ENCODE measurements around the gene FAM200B.

The FAM200B gene

DNA sequence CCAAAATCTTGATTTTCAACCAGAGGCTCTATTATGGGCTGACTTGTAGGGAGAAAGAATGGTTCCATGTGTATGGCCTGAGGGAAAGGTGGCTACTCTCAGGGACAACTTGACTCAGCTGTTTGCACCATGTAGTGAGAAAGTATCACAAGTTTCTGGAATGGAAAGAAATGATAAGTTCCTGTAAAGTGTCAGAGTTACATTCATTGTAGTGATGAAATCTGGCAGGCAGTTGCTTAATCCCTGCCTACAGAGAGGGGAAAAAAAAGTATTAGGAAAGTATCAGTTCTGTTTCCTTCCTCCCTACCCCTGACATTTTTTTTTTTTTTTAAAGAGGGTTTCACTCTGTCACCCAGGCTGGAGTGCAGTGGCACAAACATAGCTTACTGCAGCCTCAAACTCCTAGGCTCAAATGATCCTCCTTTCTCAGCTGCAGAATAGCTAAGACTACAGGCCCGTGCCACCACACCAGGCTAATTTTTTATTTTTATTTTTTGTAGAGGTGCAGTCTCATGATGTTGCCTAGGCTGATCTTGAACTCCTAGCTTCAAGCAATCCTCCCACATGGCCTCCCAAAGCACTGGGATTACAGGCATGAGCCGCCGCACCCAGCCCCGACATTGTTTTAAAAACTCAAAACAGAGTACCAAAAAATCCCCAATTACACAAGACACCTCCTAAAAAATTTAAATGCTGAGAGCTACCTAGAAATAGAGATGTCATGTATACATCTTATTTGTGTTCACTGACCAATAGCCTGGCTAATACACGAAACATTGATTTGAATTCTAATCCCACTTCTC lies 21.7 kb upstream of the FAM200B start:
- TF ChIP-seq, protein P1, sequence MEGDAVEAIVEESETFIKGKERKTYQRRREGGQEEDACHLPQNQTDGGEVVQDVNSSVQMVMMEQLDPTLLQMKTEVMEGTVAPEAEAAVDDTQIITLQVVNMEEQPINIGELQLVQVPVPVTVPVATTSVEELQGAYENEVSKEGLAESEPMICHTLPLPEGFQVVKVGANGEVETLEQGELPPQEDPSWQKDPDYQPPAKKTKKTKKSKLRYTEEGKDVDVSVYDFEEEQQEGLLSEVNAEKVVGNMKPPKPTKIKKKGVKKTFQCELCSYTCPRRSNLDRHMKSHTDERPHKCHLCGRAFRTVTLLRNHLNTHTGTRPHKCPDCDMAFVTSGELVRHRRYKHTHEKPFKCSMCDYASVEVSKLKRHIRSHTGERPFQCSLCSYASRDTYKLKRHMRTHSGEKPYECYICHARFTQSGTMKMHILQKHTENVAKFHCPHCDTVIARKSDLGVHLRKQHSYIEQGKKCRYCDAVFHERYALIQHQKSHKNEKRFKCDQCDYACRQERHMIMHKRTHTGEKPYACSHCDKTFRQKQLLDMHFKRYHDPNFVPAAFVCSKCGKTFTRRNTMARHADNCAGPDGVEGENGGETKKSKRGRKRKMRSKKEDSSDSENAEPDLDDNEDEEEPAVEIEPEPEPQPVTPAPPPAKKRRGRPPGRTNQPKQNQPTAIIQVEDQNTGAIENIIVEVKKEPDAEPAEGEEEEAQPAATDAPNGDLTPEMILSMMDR (conservative IDR thresholded peaks at IDR 0.05; ENCODE audit: low read depth, low read length): no peak
- no peaks in the 10 kb centered on the region for H4K20me1 ChIP-seq (ENCODE audit: insufficient read depth)
- H3K4me2 ChIP-seq: no peak overlapping the region
- H3K79me2 ChIP-seq (ENCODE audit: insufficient read depth, low read depth): no peaks in the 10 kb centered on the region
- no peaks in the 10 kb centered on the region for H3K36me3 ChIP-seq (ENCODE audit: insufficient read depth)
- no peaks in the 10 kb centered on the region for H3K27me3 ChIP-seq (ENCODE audit: insufficient read depth, low read depth)
- H3K4me1 ChIP-seq (ENCODE audit: low read depth, poor library complexity, severe bottlenecking): no peaks in the 10 kb centered on the region
- no peak overlapping the region for H3K27ac ChIP-seq
- no peak overlapping the region for H3K4me3 ChIP-seq (IDR thresholded peaks at IDR 0.05; ENCODE audit: insufficient read depth, low read depth, low read length)
- H2AFZ ChIP-seq (ENCODE audit: low read depth): no peak overlapping the region
- no peak overlapping the region for H3K9ac ChIP-seq

DNA sequence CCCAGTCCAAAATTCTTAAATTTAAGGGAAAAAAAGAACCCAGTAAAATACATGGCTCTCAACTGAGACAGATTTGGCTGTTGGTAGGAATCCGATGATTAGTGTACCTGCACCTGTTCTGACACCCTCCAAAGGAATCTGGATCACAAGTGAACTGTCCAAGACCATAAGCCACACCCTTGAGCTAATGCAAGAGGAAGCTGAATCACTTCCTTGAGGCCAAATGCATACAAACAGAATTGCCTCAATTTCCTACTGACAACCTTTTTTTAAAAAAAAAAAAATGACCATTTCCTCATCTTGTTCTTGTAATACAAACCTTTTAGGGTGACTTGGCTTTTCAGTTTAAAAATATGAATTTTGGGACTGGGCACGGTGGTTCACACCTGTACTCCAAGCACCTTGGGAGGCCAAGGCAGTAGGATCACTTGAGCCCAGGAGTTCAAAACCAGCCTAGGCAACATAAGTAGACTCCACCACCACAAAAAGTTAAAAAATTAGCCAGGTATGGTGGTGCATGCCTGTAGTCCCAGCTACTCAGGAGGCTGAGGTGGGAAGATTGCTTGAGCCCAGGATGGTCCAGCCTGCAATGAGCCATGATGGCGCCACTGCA lies 15.8 kb upstream of the FAM200B start:
- Histone ChIP-seq H3K27ac (no peak overlapping the region), H3K79me2 (ENCODE audit: insufficient read depth, low read depth) (no peaks in the 10 kb centered on the region), H3K36me3 (ENCODE audit: insufficient read depth) (no peaks in the 10 kb centered on the region), H3K27me3 (ENCODE audit: insufficient read depth, low read depth) (no peaks in the 10 kb centered on the region), H4K20me1 (ENCODE audit: insufficient read depth) (no peaks in the 10 kb centered on the region), H3K4me2 (no peak overlapping the region), H3K4me3 (IDR thresholded peaks at IDR 0.05; ENCODE audit: insufficient read depth, low read depth, low read length) (no peak overlapping the region), H3K9ac (no peak overlapping the region), H3K4me1 (ENCODE audit: low read depth, poor library complexity, severe bottlenecking) (no peaks in the 10 kb centered on the region), H2AFZ (ENCODE audit: low read depth) (no peak overlapping the region)
- TF ChIP-seq, protein P1 (conservative IDR thresholded peaks at IDR 0.05; ENCODE audit: low read depth, low read length): no peak

DNA sequence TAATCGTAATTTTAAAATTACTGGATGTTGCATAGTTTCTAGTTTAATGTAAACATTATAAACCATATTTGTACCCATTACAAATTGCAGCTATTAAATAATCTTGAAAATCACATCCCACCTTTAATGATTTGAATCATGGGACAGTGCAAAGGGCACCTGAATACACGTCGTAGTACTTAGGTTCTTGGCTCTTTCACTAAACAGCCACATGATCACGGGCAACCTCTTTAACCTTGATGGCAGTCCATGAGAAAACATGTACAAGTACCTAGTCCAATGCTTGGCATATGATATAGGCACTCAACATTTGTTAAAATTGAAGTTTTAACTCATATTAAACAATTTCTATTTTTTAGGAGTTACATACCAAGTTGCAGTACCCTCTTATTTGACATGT lies 14.6 kb upstream of the FAM200B start:
- Histone ChIP-seq H3K9ac (no peak overlapping the region), H3K27ac (no peak overlapping the region), H3K79me2 (ENCODE audit: insufficient read depth, low read depth) (no peaks in the 10 kb centered on the region), H3K27me3 (ENCODE audit: insufficient read depth, low read depth) (no peaks in the 10 kb centered on the region), H2AFZ (ENCODE audit: low read depth) (no peak overlapping the region), H3K4me3 (IDR thresholded peaks at IDR 0.05; ENCODE audit: insufficient read depth, low read depth, low read length) (no peak overlapping the region), H3K36me3 (ENCODE audit: insufficient read depth) (no peaks in the 10 kb centered on the region), H4K20me1 (ENCODE audit: insufficient read depth) (no peaks in the 10 kb centered on the region), H3K4me2 (no peak overlapping the region), H3K4me1 (ENCODE audit: low read depth, poor library complexity, severe bottlenecking) (no peaks in the 10 kb centered on the region)
- TF ChIP-seq, protein P1 (conservative IDR thresholded peaks at IDR 0.05; ENCODE audit: low read depth, low read length): no peak

DNA sequence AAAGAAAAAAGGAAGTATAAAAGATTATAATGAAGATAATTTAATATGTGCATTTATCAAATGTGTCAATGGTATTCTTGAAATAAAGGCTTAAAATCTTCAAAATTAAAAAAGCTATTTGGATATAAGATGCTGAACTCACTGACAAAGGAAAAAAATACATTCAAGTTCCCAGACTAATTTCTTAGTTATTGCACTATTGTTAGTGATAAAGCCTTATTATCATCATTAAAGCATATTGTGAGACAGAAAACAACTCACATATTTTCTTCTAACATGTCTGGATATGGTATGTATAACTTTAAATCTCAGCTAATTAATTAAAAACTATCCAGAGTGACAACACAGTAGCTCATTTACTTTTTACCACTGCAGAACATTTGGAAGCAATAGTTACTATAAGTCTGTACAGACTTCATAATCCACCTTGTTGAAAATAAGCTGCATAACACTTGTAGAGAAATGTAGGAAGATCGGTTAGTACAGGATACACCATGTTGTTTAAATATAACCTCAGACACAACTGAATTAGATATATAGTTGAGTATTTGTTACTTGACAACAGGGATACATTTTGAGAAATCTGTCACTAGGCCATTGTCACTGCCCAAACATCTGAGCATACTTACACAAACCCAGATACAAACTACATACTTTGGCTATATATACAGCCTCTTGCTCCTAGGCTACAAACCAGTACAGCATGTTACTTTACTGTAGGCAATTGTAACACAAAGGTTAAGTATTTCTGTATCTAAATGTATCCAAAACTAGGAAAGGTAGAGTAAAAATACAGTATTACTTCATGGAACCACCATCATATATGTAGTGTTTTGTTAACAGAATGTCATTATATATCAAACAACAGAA lies 12.8 kb upstream of the FAM200B start:
- H3K27me3 ChIP-seq (ENCODE audit: insufficient read depth, low read depth): no peaks in the 10 kb centered on the region
- no peaks in the 10 kb centered on the region for H4K20me1 ChIP-seq (ENCODE audit: insufficient read depth)
- H3K4me3 ChIP-seq (IDR thresholded peaks at IDR 0.05; ENCODE audit: insufficient read depth, low read depth, low read length): no peak overlapping the region
- no peak overlapping the region for H3K9ac ChIP-seq
- TF ChIP-seq, protein P1 (conservative IDR thresholded peaks at IDR 0.05; ENCODE audit: low read depth, low read length): no peak
- H3K4me1 ChIP-seq (ENCODE audit: low read depth, poor library complexity, severe bottlenecking): no peaks in the 10 kb centered on the region
- no peak overlapping the region for H3K4me2 ChIP-seq
- no peak overlapping the region for H3K27ac ChIP-seq
- no peaks in the 10 kb centered on the region for H3K79me2 ChIP-seq (ENCODE audit: insufficient read depth, low read depth)
- no peaks in the 10 kb centered on the region for H3K36me3 ChIP-seq (ENCODE audit: insufficient read depth)
- no peak overlapping the region for H2AFZ ChIP-seq (ENCODE audit: low read depth)

All from KMS-11 (cell line).